ENCODE measurements around the gene ABCF2.
A peak's percentile ranks its signal among the peaks of the same experiment; 100 is the strongest.

ABCF2 gene

DNA sequence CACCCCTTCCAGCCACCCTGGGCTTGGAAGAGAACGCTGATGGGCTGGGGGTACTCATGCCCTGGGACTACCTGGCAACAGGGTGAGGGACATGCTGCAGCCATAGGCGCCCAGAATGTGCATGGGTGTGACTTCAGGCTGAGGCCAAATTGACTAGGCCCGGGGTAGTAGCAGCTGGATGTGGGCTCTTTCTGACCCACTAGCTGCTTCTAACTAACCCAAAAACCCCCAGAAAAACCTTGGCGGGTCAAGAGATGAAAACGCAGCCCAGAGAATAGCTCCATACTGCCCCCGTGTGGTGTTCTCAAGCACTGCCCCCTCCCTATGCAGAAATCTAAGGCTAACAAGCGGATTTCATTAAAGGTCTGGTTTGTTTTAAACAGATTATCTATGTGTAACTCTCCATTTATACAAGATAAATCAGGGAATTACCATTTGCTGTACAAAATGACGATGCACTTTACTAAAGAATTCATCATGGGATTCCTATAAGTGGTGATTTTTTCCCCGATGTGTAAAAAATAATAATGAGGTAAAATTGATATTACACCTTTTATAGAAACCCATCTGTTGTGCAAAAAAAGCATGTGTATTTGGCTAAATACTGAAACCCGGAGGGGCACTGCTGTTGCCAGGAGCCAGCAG, 17.3 kb upstream of the ABCF2 start:
- Mint-ChIP-seq H3K4me1 (peaks cover 31% of the 10 kb centered on the region), H3K36me3 (ENCODE audit: low read depth) (peaks cover 21% of the 10 kb centered on the region), H3K27ac (peak overlapping the region in 2 of 3 experiments; percentile 60 to 64), H3K9me3 (no peaks in the 10 kb centered on the region), H3K27me3 (ENCODE audit: low read depth) (no peaks in the 10 kb centered on the region), H3K4me3 (peak overlapping the region; percentile 73 to 78 (median 76))
- TF ChIP-seq CTCF (IDR thresholded peaks at IDR 0.05; ENCODE audit: unreplicated experiment in 3 of 3), result peak; percentile 81 to 89 (median 83)

DNA sequence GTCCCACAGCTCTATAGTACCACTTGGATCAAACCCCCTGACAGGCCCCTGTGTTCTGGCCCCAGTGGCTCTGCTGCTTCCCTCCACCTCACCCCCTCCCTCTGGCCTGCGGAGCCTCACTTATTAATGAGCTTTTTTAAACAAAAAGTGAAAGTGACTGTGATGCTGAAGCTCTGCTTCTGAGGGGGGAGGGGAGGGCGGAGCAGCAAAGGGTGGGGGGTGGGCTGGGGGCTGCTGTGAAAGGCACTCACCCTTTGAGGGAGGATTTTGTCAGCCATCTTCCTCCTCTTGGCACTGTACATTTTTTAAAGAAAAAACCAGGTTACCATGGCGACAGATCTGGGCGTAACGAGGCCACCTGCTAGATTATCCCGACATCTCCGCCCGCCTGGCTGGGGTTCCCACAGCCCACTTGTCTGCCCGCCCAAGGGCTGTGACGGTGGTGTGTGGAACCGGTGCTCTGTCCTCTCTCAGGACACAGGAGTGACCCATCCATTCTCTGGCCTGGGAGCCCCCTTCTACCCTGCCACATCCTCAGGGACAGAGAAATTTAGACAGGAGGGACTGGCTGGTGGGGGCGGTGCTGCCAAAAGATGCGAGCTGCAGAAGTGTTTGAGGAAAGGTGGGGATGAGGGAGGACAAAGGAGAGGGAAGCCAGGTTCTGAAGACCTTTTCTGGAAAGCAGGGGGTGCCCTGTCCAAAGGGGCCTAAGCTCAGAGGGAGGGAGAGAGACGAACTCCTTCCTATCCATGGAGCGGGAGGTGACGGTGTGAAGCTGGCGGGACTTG, 16.6 kb upstream of the ABCF2 start:
- Mint-ChIP-seq H3K27me3 (ENCODE audit: low read depth) (no peaks in the 10 kb centered on the region), H3K36me3 (ENCODE audit: low read depth) (peaks cover 25% of the 10 kb centered on the region), H3K4me1 (peaks cover 28% of the 10 kb centered on the region), H3K27ac (peak overlapping the region in 1 of 3 experiments; percentile 64), H3K9me3 (no peaks in the 10 kb centered on the region), H3K4me3 (peak overlapping the region in 2 of 3 experiments; percentile 73 to 78)
- TF ChIP-seq CTCF (IDR thresholded peaks at IDR 0.05; ENCODE audit: unreplicated experiment in 3 of 3), result no peak

- Mint-ChIP-seq H3K27ac (no peak overlapping the region), H3K36me3 (ENCODE audit: low read depth) (peaks cover 25% of the 10 kb centered on the region), H3K4me1 (peaks cover 28% of the 10 kb centered on the region), H3K27me3 (ENCODE audit: low read depth) (no peaks in the 10 kb centered on the region), H3K4me3 (no peak overlapping the region), H3K9me3 (no peaks in the 10 kb centered on the region)
- no peak for TF ChIP-seq CTCF (IDR thresholded peaks at IDR 0.05; ENCODE audit: unreplicated experiment in 3 of 3)
These were observed 16.0 kb upstream of the ABCF2 start for GRCh38 chr7:151243045-151243349.

GRCh38 chr7:151242159-151243044, 15.4 kb upstream of the ABCF2 start:
- Mint-ChIP-seq H3K36me3 (ENCODE audit: low read depth) (peaks cover 25% of the 10 kb centered on the region), H3K4me3 (no peak overlapping the region), H3K4me1 (peaks cover 28% of the 10 kb centered on the region), H3K27me3 (ENCODE audit: low read depth) (no peaks in the 10 kb centered on the region), H3K27ac (no peak overlapping the region), H3K9me3 (no peaks in the 10 kb centered on the region)
- TF ChIP-seq CTCF (IDR thresholded peaks at IDR 0.05; ENCODE audit: unreplicated experiment in 3 of 3), result no peak

- no peak for TF ChIP-seq CTCF (IDR thresholded peaks at IDR 0.05; ENCODE audit: unreplicated experiment in 3 of 3)
- Mint-ChIP-seq H3K4me1 (peaks cover 24% of the 10 kb centered on the region), H3K4me3 (no peak overlapping the region), H3K27me3 (ENCODE audit: low read depth) (no peaks in the 10 kb centered on the region), H3K36me3 (ENCODE audit: low read depth) (peaks cover 28% of the 10 kb centered on the region), H3K9me3 (no peaks in the 10 kb centered on the region), H3K27ac (no peak overlapping the region)
These were observed 14.7 kb upstream of the ABCF2 start for GRCh38 chr7:151241755-151242096.

All from nephron (organoid).